SK-N-SH (cell line): ENCODE measurements around the gene MAD2L2. TPM values are rescaled to one million over a fixed set of nuclear protein-coding genes. Genes with fewer than 3 reads are reported as not detected.

Experiments used
- CTCF ChIA-PET: fragments of 300-600, 350-600 bp; formaldehyde crosslinking; extraction: SDS; loops from one replicate; lab custom pipeline; 2021; lab: Yijun Ruan, JAX
- POLR2A ChIA-PET: fragments of 350-600 bp; sonication (Branson Sonifier 250); formaldehyde crosslinking; extraction: SDS; loops from one replicate; lab custom pipeline; 2020; ENCODE audit warnings: antibody characterized with exemption, inconsistent platforms; lab: Yijun Ruan, JAX
- DNase-seq: peaks from one replicate; pipeline ENCODE4 v3.0.0; 2012
- H2AFZ ChIP-seq: fragments of 200-600 bp; sonication (generic); 2 replicates; pipeline ENCODE4 v1.8.1; 2016; ENCODE audit warnings: antibody characterized with exemption, mild to moderate bottlenecking, low read depth
- H3F3A ChIP-seq: fragments of 200-600 bp; sonication (generic); replicated peaks from 2 replicates; pipeline ENCODE3; 2016; ENCODE audit warnings: antibody characterized with exemption, mild to moderate bottlenecking; ENCODE audit not compliant: insufficient read depth
- H3K27ac ChIP-seq, 2 experiments: fragments of 200-500 bp in 1 of 2; fragments of 200-600 bp in 1 of 2; sonication (Bioruptor generic) in 1 of 2; sonication (generic), shearing (Covaris generic) in 1 of 2; 2 replicates each; pipeline versions ENCODE4 v1.5.1 to v1.6.1; 2014 to 2016; ENCODE audit warnings: low read depth in 2 of 2, inconsistent platforms in 1 of 2, low read length in 1 of 2, mild to moderate bottlenecking in 1 of 2, mixed read lengths in 1 of 2
- H3K27me3 ChIP-seq: fragments of 200-600 bp; sonication (generic), shearing (Covaris generic); 2 replicates; pipeline ENCODE4 v1.6.1; 2016; ENCODE audit warnings: mixed run types; ENCODE audit not compliant: insufficient read depth
- H3K36me3 ChIP-seq, 2 experiments: fragments of 200-500 bp in 1 of 2; fragments of 200-600 bp in 1 of 2; sonication (Bioruptor generic) in 1 of 2; sonication (generic) in 1 of 2; replicated peaks in 1 of 2; 2 replicates each; pipeline versions ENCODE3 to v1.5.1; 2014 to 2016; ENCODE audit warnings: low read length in 1 of 2, mild to moderate bottlenecking in 1 of 2; ENCODE audit not compliant: insufficient read depth in 2 of 2, control insufficient read depth in 1 of 2
- H3K4me1 ChIP-seq, 2 experiments: fragments of 200-500 bp in 1 of 2; fragments of 200-600 bp in 1 of 2; sonication (Bioruptor generic) in 1 of 2; sonication (generic), shearing (Covaris generic) in 1 of 2; 2 replicates each; pipeline versions ENCODE4 v1.5.1 to v1.6.1; 2014 to 2016; ENCODE audit warnings: low read depth in 1 of 2, low read length in 1 of 2, mixed run types in 1 of 2; ENCODE audit not compliant: insufficient read depth in 2 of 2, control insufficient read depth in 1 of 2
- H3K4me2 ChIP-seq: fragments of 200-600 bp; sonication (generic), shearing (Covaris generic); 2 replicates; pipeline ENCODE4 v1.6.1; 2017; ENCODE audit warnings: mixed run types
- H3K4me3 ChIP-seq, 2 experiments: fragments of 200-500 bp in 1 of 2; fragments of 200-600 bp in 1 of 2; sonication (Bioruptor generic) in 1 of 2; sonication (generic), shearing (Covaris generic) in 1 of 2; 2 replicates each; pipeline versions ENCODE4 v1.5.1 to v1.8.1; 2014 to 2016; ENCODE audit warnings: low read depth in 2 of 2, inconsistent platforms in 1 of 2, low read length in 1 of 2, mild to moderate bottlenecking in 1 of 2, mixed read lengths in 1 of 2, moderate library complexity in 1 of 2
- H3K79me2 ChIP-seq: fragments of 200-600 bp; sonication (generic); 2 replicates; pipeline ENCODE4 v1.8.1; 2017; ENCODE audit warnings: mild to moderate bottlenecking; ENCODE audit not compliant: insufficient read depth
- H3K9ac ChIP-seq: fragments of 200-600 bp; sonication (generic); 2 replicates; pipeline ENCODE4 v1.6.1; 2017; ENCODE audit warnings: mixed run types
- H3K9me2 ChIP-seq: fragments of 200-600 bp; sonication (generic); 2 replicates; pipeline ENCODE4 v1.6.1; 2017; ENCODE audit warnings: mixed run types
- H3K9me3 ChIP-seq: fragments of 200-600 bp; sonication (generic); 2 replicates; pipeline ENCODE4 v1.6.1; 2017; ENCODE audit warnings: mixed run types, mild to moderate bottlenecking, moderate library complexity
- H4K20me1 ChIP-seq: fragments of 200-600 bp; sonication (generic); 2 replicates; pipeline ENCODE4 v1.6.1; 2017; ENCODE audit warnings: mild to moderate bottlenecking, mixed run types; ENCODE audit not compliant: insufficient read depth
- CHD2 ChIP-seq: fragments of 150-350 bp; IDR thresholded peaks from 2 replicates; pipeline ENCODE4 v1.6.1; 2018; ENCODE audit warnings: low read length; ENCODE audit not compliant: partially characterized antibody
- CTCF ChIP-seq: fragments of 200-600 bp; sonication (generic); IDR thresholded peaks from 2 replicates; pipeline ENCODE4 v1.6.1; 2017; ENCODE audit warnings: antibody characterized with exemption, mild to moderate bottlenecking, moderate library complexity
- ELF1 ChIP-seq: IDR thresholded peaks from 2 replicates; pipeline ENCODE4 v1.4.0; 2012
- EP300 ChIP-seq, 2 experiments: IDR thresholded peaks; 2 replicates each; pipeline versions ENCODE4 v1.4.0 to v1.6.1; 2012; ENCODE audit warnings: borderline replicate concordance in 1 of 2, low read depth in 1 of 2, low read length in 1 of 2
- FOSL2 ChIP-seq: IDR thresholded peaks from 2 replicates; pipeline ENCODE4 v1.4.0; 2012; ENCODE audit warnings: low read depth, mild to moderate bottlenecking, moderate library complexity, borderline replicate concordance
- FOXJ3 ChIP-seq: sonication (generic); formaldehyde crosslinking; IDR thresholded peaks from 2 replicates; pipeline ENCODE4 v1.5.1; 2020; ENCODE audit warnings: mild to moderate bottlenecking, missing genetic modification reagents
- GATA2 ChIP-seq: sonication (generic); formaldehyde crosslinking; IDR thresholded peaks from 2 replicates; pipeline ENCODE4 v1.5.0; 2020; ENCODE audit warnings: mild to moderate bottlenecking, missing genetic modification reagents
- IRF3 ChIP-seq: fragments of 150-350 bp; IDR thresholded peaks from 2 replicates; pipeline ENCODE4 v1.6.1; 2016; ENCODE audit warnings: mild to moderate bottlenecking, low read depth, low read length
- MEF2A ChIP-seq: IDR thresholded peaks from 2 replicates; pipeline ENCODE4 v1.4.0; 2012; ENCODE audit warnings: low read depth, borderline replicate concordance
- MXI1 ChIP-seq: IDR thresholded peaks from 2 replicates; pipeline ENCODE4 v1.6.1; 2012; ENCODE audit warnings: mild to moderate bottlenecking, low read depth, low read length, improper control_type of control experiment
- NRF1 ChIP-seq: IDR thresholded peaks from 2 replicates; pipeline ENCODE4 v1.6.1; 2012; ENCODE audit warnings: low read depth, mild to moderate bottlenecking, low read length
- POLR2AphosphoS5 ChIP-seq: IDR thresholded peaks from 2 replicates; pipeline ENCODE4 v1.6.1; 2012; ENCODE audit warnings: low read depth, low read length
- RCOR1 ChIP-seq: fragments of 150-350 bp; IDR thresholded peaks from 2 replicates; pipeline ENCODE4 v1.6.1; 2017; ENCODE audit warnings: antibody characterized with exemption, low read length
- REST ChIP-seq: IDR thresholded peaks from 2 replicates; pipeline ENCODE4 v1.6.1; 2012; ENCODE audit warnings: mild to moderate bottlenecking, low read depth, low read length, moderate library complexity
- RFX5 ChIP-seq: IDR thresholded peaks from 2 replicates; pipeline ENCODE4 v1.6.1; 2012; ENCODE audit warnings: mild to moderate bottlenecking, improper control_type of control experiment, low read length
- TCF12 ChIP-seq: IDR thresholded peaks from 2 replicates; pipeline ENCODE4 v1.4.0; 2012
- TEAD4 ChIP-seq: IDR thresholded peaks from 2 replicates; pipeline ENCODE4 v1.4.0; 2012; ENCODE audit warnings: mild to moderate bottlenecking, borderline replicate concordance; ENCODE audit not compliant: insufficient read depth
- YY1 ChIP-seq: IDR thresholded peaks from 2 replicates; pipeline ENCODE4 v1.4.0; 2012; ENCODE audit warnings: low read depth, mild to moderate bottlenecking
- ZBTB33 ChIP-seq: IDR thresholded peaks from 2 replicates; pipeline ENCODE4 v1.4.0; 2012; ENCODE audit warnings: low read depth, borderline replicate concordance
- WGBS: methylation state at CpG from one replicate; pipeline ENCODE4 v1.1.6; 2017; ENCODE audit warnings: low lambda C conversion rate; 5-methylcytosine and 5-hydroxymethylcytosine counted together
- polyA plus RNA-seq, 3 experiments: library from polyadenylated mRNA; depleted of rRNA; stranded (reverse); fragments of >200 nt; gene quantifications; 2 replicates each; pipeline ENCODE4 v1.2.3, GENCODE V29; 2012

Gene MAD2L2
- polyA plus RNA-seq, 1 of the 3 experiments (the other 2 are of a cell fraction) = 94.0 TPM

DNA sequence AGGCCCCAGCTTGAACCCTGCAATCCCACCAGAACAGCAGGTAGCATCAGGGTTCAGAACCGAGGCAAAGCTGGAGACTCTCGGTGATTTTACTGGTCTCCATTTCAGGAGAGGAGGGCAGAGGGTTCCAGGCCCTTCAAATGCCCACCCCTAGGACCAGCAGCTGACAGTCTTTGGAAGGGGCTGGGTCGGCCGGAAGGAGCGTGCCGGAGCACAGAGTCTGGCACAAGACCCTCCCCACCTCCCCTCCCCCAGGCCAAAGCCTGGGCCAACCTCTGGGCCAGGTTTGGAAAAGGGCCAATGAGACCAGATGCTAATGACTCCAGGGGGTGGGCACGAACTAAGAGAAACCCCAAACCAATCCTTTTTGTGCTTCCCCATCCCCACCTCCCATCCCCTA lies 33.6 kb downstream of the MAD2L2 start:
- no peak for DNase-seq
- no peaks in the 10 kb centered on the region for H3K79me2 ChIP-seq
- no peaks in the 10 kb centered on the region for H3K27me3 ChIP-seq
- TF ChIP-seq FOXJ3 (CRISPR knock-in tag) (no peak), ZBTB33 (no peak), ELF1 (no peak), IRF3 (no peak), FOSL2 (no peak), CHD2 (no peak), REST (no peak), EP300 (IDR thresholded peaks at IDR 0.05; ENCODE audit: borderline replicate concordance in 1 of 2, low read depth in 1 of 2, low read length in 1 of 2) (no peak), MXI1 (no peak), POLR2AphosphoS5 (no peak), RFX5 (no peak), YY1 (no peak), GATA2 (CRISPR knock-in tag) (no peak), TCF12 (no peak), NRF1 (no peak), MEF2A (no peak), TEAD4 (no peak), RCOR1 (no peak), CTCF (no peak)
- TF ChIP-seq, all 33 proteins: peak for 0
- no peak overlapping the region for H3K4me3 ChIP-seq
- H3K9me3 ChIP-seq = no peaks in the 10 kb centered on the region
- H3K4me1 ChIP-seq = peaks cover 0 to 13% of the 10 kb centered on the region in 2 experiments; a peak in 1 of 4 replicates
- no peak overlapping the region for H2AFZ ChIP-seq
- no peaks in the 10 kb centered on the region for H3K36me3 ChIP-seq
- H3K4me2 ChIP-seq = no peak overlapping the region
- POLR2A ChIA-PET = no interaction called here
- H3K9me2 ChIP-seq = no peaks in the 10 kb centered on the region
- no peak overlapping the region for H3K9ac ChIP-seq
- H4K20me1 ChIP-seq = no peaks in the 10 kb centered on the region
- CTCF ChIA-PET = interaction anchor here (0.6 to 9.9 kb wide), 11 partner anchors 17 to 651 kb away, joined by 3 to 205 read pairs (median 4); partner anchors contain the start of genes DISP3, FBXO6 and UBIAD1
- no peaks in the 10 kb centered on the region for H3F3A ChIP-seq
- WGBS = 48% methylated on average over 2 of the region's 7 CpGs
- no peak overlapping the region for H3K27ac ChIP-seq
